Measurements from ENCODE around the gene PNMA6F.

The PNMA6F gene

DNA sequence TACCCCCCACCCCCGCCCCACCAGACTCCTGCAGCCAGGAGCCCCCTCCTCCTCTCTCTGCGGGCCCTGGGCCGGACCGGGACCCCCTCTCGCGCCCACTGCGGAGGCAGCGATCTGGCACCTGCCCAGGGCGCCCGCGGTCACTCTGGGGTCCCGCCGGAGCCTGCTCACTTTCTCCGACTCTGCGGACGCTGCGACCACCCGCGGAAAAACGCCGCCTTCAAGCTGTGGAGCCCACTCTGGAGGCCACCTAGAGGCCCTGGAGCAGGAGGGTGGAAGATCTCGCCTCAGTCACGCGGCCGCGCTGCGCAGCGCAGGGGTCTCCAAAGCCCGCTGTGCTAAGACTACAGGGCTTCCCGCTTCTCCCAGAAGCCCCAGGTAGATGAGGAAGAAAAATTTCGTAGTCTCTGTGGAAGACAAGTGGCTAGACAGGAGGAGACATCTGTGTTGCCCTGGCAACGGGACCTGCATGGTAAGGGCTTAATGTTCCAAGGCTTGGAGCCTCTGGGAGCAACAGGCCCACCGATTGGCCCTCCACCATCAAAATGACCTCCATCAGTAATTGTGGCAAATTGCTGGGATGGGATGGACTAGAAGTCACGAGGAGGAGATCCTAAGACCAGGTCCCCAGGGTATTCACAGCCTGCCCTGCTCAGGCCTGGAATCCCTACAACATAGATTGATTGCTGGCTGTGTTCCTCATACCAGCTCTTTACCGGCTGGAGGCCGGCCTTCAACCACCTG, at the start of gene PNMA6F:
Gene PNMA6F (minus strand): TSS at position 387 of the 744 bp plus-strand sequence. CDS start 1,093 bp downstream, outside the sequence.
- TF ChIP-seq, protein P1, sequence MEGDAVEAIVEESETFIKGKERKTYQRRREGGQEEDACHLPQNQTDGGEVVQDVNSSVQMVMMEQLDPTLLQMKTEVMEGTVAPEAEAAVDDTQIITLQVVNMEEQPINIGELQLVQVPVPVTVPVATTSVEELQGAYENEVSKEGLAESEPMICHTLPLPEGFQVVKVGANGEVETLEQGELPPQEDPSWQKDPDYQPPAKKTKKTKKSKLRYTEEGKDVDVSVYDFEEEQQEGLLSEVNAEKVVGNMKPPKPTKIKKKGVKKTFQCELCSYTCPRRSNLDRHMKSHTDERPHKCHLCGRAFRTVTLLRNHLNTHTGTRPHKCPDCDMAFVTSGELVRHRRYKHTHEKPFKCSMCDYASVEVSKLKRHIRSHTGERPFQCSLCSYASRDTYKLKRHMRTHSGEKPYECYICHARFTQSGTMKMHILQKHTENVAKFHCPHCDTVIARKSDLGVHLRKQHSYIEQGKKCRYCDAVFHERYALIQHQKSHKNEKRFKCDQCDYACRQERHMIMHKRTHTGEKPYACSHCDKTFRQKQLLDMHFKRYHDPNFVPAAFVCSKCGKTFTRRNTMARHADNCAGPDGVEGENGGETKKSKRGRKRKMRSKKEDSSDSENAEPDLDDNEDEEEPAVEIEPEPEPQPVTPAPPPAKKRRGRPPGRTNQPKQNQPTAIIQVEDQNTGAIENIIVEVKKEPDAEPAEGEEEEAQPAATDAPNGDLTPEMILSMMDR (IDR thresholded peaks at IDR 0.05; ENCODE audit: extremely low read depth, missing control alignments): no peak
- no peak for DNase-seq (ENCODE audit: low spot score)

DNA sequence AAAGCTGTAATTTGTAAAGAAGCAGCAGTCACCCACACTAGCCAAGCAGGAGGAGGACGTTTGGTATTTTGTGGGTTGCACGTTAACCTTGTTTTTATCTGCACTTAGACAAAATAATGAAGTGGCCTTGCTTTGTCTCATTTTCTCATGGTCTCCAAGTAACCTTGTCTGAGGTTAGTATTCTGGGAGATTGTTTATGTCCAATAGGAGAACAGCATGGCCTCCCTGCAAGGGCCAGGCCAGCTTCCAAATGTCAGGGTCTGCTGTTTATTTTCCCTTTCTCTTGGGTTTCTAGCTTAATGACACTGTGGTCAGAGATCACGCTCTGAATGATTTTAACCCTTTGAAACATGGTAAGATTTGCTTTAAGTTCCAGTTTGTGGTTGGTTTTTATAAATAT, 49.7 kb upstream of the PNMA6F start:
- TF ChIP-seq, protein P1 (IDR thresholded peaks at IDR 0.05; ENCODE audit: extremely low read depth, missing control alignments): no peak

DNA sequence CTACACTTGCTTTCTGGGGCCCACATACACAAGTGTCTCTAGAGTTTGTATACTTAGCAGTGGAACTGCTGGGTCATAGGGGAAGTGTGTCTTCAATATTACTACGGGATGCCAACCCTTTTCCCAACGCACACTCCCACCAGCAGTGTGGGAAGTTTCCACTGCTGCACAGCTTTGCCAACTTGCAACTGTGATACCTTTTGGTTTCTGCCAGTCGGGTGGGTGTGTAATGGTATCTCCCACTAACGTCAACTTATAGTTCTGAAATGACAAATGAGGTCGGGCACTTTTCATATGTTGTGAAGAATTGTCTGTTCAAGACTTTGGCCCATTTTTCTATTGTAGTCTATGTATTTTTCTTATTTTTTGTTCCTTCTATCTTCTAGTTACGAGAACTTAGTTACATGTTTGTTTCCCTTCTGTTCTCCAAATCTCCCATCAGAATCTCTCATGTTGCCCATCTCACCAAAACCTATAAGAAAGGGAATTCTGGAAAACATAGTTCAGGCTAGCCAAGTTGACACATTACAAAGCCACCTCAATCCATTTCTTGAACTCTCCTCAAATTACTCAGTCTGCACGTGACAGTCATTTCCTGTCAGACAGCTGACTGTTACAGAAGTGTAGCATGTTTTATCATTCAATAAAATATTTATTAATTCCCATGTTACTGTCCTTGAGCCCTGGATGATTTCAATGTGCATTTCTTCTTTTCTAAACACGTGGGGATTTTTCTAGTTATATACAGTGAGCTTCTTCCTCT, 48.9 kb upstream of the PNMA6F start:
- no peak for DNase-seq (ENCODE audit: low spot score)
- TF ChIP-seq, protein P1 (IDR thresholded peaks at IDR 0.05; ENCODE audit: extremely low read depth, missing control alignments): no peak

More for the DNA sequence above, 49.7 kb upstream of the PNMA6F start:
- DNase-seq (ENCODE audit: low spot score): no peak

DNA sequence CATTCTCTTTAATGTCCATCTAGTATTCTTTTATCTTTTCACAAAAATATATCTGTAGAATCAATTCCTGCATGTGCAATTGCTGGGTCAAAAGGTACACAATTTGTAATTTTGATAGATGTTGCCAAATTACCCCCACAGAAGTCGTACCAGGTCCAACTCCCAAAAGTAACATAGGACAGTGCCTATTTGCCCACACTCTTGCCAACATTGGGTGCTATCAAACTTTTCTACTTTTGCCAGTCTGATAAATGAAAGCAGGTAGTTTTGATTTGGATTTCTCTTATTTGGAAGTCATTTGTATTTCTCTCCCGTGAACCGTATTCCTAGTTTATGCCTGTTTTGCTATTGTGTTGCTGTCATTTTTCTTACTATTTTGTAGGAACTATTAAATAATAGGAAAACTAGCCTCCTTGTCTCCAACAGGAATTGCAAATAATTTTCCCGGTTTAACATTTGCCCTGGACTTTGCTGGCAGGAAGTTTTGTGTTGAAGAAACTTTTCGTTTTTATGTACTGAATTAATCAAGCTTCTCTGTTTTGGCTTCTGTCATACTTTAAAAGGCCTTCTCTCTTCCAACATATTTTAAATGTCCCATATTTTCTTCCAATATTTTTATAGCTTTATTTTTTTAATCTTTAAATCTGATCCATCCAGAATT, 45.4 kb upstream of the PNMA6F start:
- no peak for DNase-seq (ENCODE audit: low spot score)
- TF ChIP-seq, protein P1 (IDR thresholded peaks at IDR 0.05; ENCODE audit: extremely low read depth, missing control alignments): no peak

DNA sequence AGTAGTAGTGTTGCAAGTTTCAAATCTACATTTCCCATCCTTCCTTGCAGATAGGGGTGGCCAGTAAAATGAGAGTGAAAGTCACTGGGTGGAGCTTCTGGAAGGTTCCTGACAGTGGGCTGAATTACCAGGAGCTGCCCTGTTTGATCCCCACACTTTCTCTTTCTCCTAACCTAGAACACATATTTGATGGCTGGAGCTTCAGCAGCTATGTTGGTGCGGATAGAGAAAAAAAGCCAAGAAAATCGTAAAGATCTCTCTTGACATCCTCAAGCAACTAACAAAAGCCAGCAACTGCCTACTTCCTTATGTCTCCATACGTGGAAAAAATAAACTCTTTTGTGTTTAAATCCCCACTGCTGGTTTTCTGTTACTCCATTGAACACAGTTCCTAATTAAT, 44.6 kb upstream of the PNMA6F start:
- no peak for DNase-seq (ENCODE audit: low spot score)
- TF ChIP-seq, protein P1 (IDR thresholded peaks at IDR 0.05; ENCODE audit: extremely low read depth, missing control alignments): no peak

DNA sequence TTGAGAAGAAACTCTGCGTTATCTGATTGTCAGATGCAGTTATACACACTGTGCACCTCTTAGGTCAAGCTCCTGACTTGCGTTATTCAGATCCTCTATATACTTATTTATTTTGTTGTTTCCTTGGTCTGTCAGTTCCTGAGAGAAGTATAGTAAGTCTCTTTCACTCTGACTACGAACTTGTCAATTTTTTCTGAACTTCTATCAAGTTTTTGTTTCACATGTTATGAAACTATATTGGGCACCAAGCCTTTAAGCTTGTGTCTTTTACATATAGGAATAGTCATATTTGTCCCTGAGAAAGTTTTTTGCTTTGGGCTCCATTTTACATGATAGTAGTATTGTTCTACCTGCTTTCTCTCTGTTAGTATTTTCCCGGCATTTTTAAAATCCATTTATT, 44.1 kb upstream of the PNMA6F start:
- no peak for DNase-seq (ENCODE audit: low spot score)
- TF ChIP-seq, protein P1 (IDR thresholded peaks at IDR 0.05; ENCODE audit: extremely low read depth, missing control alignments): no peak
